Calu3 (cell line): ENCODE measurements around the gene GFM1. TPM values are rescaled to one million over a fixed set of nuclear protein-coding genes. Genes with fewer than 3 reads are reported as not detected.
A peak's percentile ranks its signal among the peaks of the same experiment; 100 is the strongest.

ENCODE experiments used
- BruUV-seq: library from RNA; stranded (reverse); fragments of 400-500 nt; replicated peaks from 2 replicates; lab custom pipeline; 2021; lab: Mats Ljungman, UMichigan
- CTCF ChIA-PET: fragments of 300-600 bp; sonication (Branson Sonifier 250); formaldehyde crosslinking; loops from one replicate; lab custom pipeline; 2022; ENCODE audit warnings: antibody characterized with exemption; lab: Charles Lee
- DNase-seq: peaks from one replicate; pipeline ENCODE4 v3.0.0; 2022
- H3K27ac Mint-ChIP-seq: one replicate; pipeline ENCODE4 v1.8.0; 2022; ENCODE audit warnings: mixed read lengths; ENCODE audit not compliant: unreplicated experiment
- H3K27me3 Mint-ChIP-seq: one replicate; pipeline ENCODE4 v1.8.0; 2022; ENCODE audit warnings: mixed read lengths; ENCODE audit not compliant: unreplicated experiment
- H3K36me3 Mint-ChIP-seq: one replicate; pipeline ENCODE4 v1.8.0; 2022; ENCODE audit warnings: mild to moderate bottlenecking, moderate library complexity, mixed read lengths; ENCODE audit not compliant: insufficient read depth, unreplicated experiment
- H3K4me1 Mint-ChIP-seq: one replicate; pipeline ENCODE4 v1.8.0; 2022; ENCODE audit warnings: mild to moderate bottlenecking, low read depth, mixed read lengths; ENCODE audit not compliant: unreplicated experiment
- H3K4me3 Mint-ChIP-seq: one replicate; pipeline ENCODE4 v1.8.0; 2022; ENCODE audit warnings: mild to moderate bottlenecking, low read depth, moderate library complexity, mixed read lengths; ENCODE audit not compliant: unreplicated experiment
- H3K9me3 Mint-ChIP-seq: one replicate; pipeline ENCODE4 v1.8.0; 2022; ENCODE audit warnings: low read depth, mixed read lengths; ENCODE audit not compliant: unreplicated experiment
- intact Hi-C: fragments of 100-400 bp; cut with micrococcal nuclease; formaldehyde crosslinking; loops from one replicate; pipeline ENCODE4 v1.10.0; 2022; ENCODE audit not compliant: unreplicated experiment
- total RNA-seq: library from RNA; stranded (reverse); gene quantifications from 2 replicates; pipeline ENCODE4 v1.2.3, GENCODE V29; 2022
- TF ChIP-seq, protein P1 (sequence below): fragments of 200-600 bp; IDR thresholded peaks from one replicate; pipeline ENCODE4 v1.8.0; 2022; ENCODE audit warnings: antibody characterized with exemption; ENCODE audit not compliant: unreplicated experiment

GFM1 gene
- total RNA-seq, 1 experiment from 2014 or later, result 77.9 TPM

- intact Hi-C loops, result no loop called here
- H3K27ac Mint-ChIP-seq, result peak overlapping the region; percentile 73
- peaks cover 71% of the 10 kb centered on the region for H3K4me1 Mint-ChIP-seq
- H3K9me3 Mint-ChIP-seq, result no peaks in the 10 kb centered on the region
- no peak overlapping the region for H3K4me3 Mint-ChIP-seq
- peaks cover 96% of the 10 kb centered on the region for H3K36me3 Mint-ChIP-seq
- CTCF ChIA-PET, result interaction anchor here (0.8 to 1.7 kb wide), 5 partner anchors 10 to 78 kb away, joined by 3 to 7 read pairs (median 4); no protein-coding TSS in a partner anchor
- TF ChIP-seq, protein P1, sequence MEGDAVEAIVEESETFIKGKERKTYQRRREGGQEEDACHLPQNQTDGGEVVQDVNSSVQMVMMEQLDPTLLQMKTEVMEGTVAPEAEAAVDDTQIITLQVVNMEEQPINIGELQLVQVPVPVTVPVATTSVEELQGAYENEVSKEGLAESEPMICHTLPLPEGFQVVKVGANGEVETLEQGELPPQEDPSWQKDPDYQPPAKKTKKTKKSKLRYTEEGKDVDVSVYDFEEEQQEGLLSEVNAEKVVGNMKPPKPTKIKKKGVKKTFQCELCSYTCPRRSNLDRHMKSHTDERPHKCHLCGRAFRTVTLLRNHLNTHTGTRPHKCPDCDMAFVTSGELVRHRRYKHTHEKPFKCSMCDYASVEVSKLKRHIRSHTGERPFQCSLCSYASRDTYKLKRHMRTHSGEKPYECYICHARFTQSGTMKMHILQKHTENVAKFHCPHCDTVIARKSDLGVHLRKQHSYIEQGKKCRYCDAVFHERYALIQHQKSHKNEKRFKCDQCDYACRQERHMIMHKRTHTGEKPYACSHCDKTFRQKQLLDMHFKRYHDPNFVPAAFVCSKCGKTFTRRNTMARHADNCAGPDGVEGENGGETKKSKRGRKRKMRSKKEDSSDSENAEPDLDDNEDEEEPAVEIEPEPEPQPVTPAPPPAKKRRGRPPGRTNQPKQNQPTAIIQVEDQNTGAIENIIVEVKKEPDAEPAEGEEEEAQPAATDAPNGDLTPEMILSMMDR, result no peak
- DNase-seq, result no peak
- H3K27me3 Mint-ChIP-seq, result no peaks in the 10 kb centered on the region
- no TSS peak for BruUV-seq
These were observed 68.8 kb downstream of the GFM1 start for GRCh38 chr3:158713094-158713499.

DNA sequence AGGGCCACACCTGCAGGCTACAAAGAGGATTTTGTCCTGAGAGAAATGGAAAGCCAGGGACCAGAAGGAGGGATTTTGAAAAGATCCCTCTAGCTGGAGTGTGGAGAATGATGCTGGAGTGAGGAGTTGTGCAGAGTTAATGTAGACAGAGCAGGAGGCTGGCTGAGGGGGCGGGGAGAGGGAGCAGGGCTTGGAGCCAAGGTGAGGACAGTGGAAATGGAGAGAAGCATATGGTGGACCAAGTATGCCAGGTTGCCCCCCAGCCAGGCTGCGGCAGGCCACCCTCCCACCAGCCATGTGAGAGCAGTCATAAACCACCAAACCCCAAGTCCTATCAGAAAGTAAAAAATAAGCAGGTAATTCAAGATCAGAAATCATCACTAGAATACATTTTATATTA is 73.2 kb downstream of the GFM1 start:
- Mint-ChIP-seq H3K4me1 (peaks cover 86% of the 10 kb centered on the region), H3K27ac (peak overlapping the region; percentile 37)
- no TSS peak for BruUV-seq

GRCh38 chr3:158718490-158719170 is 74.3 kb downstream of the GFM1 start:
- CTCF ChIA-PET, result interaction anchor here (0.7 to 2.0 kb wide), 7 partner anchors 8 to 76 kb away, joined by 4 to 9 read pairs (median 6); no protein-coding TSS in a partner anchor
- TF ChIP-seq, protein P1, result no peak
- Mint-ChIP-seq H3K27me3 (no peaks in the 10 kb centered on the region), H3K36me3 (peaks cover 89% of the 10 kb centered on the region), H3K9me3 (no peaks in the 10 kb centered on the region), H3K4me3 (no peak overlapping the region), H3K27ac (peak overlapping the region; percentile 46), H3K4me1 (peaks cover 86% of the 10 kb centered on the region)
- intact Hi-C loops, result no loop called here
- BruUV-seq, result TSS peak; percentile 57
- DNase-seq, result peak; percentile 80

More for the DNA sequence above, 73.2 kb downstream of the GFM1 start:
- CTCF ChIA-PET, result interaction anchor here (0.8 to 2.0 kb wide), 2 partner anchors 10 to 77 kb away, joined by 4 to 5 read pairs; no protein-coding TSS in a partner anchor
- no peak for DNase-seq
- H3K27me3 Mint-ChIP-seq, result no peaks in the 10 kb centered on the region
- intact Hi-C loops, result no loop called here
- peaks cover 89% of the 10 kb centered on the region for H3K36me3 Mint-ChIP-seq
- no peaks in the 10 kb centered on the region for H3K9me3 Mint-ChIP-seq
- peak overlapping the region; percentile 29 for H3K4me3 Mint-ChIP-seq
- TF ChIP-seq, protein P1, result no peak

GRCh38 chr3:158722108-158722507 is 77.8 kb downstream of the GFM1 start:
- no peaks in the 10 kb centered on the region for H3K27me3 Mint-ChIP-seq
- no peak overlapping the region for H3K27ac Mint-ChIP-seq
- no peaks in the 10 kb centered on the region for H3K9me3 Mint-ChIP-seq
- DNase-seq, result no peak
- peaks cover 89% of the 10 kb centered on the region for H3K4me1 Mint-ChIP-seq
- no peak overlapping the region for H3K4me3 Mint-ChIP-seq
- intact Hi-C loops, result loop anchor here (10.0 kb wide), 1 partner anchor 443 kb away; no protein-coding TSS in a partner anchor
- H3K36me3 Mint-ChIP-seq, result peaks cover 89% of the 10 kb centered on the region
- BruUV-seq, result no TSS peak
- CTCF ChIA-PET, result interaction anchor here (0.7 to 2.3 kb wide), 8 partner anchors 9 to 1050 kb away, joined by 3 to 11 read pairs (median 5); no protein-coding TSS in a partner anchor
- TF ChIP-seq, protein P1, result no peak
